Ishikawa (cell line): ENCODE results near the gene FAM149A.

Experiments used
- CEBPB ChIP-seq: IDR thresholded peaks from 2 replicates; pipeline ENCODE4 v1.6.1; 2012
- CREB1 ChIP-seq: IDR thresholded peaks from 2 replicates; pipeline ENCODE4 v1.6.1; 2012; ENCODE audit warnings: low read depth
- EGR1 ChIP-seq: IDR thresholded peaks from 2 replicates; pipeline ENCODE4 v1.6.1; 2012
- EP300 ChIP-seq: IDR thresholded peaks from 2 replicates; pipeline ENCODE4 v1.6.1; 2012; ENCODE audit warnings: borderline replicate concordance
- FOXM1 ChIP-seq: IDR thresholded peaks from 2 replicates; pipeline ENCODE4 v1.6.1; 2012; ENCODE audit warnings: low read depth, borderline replicate concordance
- MAX ChIP-seq: IDR thresholded peaks from 2 replicates; pipeline ENCODE4 v1.6.1; 2012
- NFIC ChIP-seq: IDR thresholded peaks from 2 replicates; pipeline ENCODE4 v1.6.1; 2012
- RAD21 ChIP-seq: IDR thresholded peaks from 2 replicates; pipeline ENCODE4 v1.6.1; 2012; ENCODE audit warnings: low read depth
- REST ChIP-seq: IDR thresholded peaks from 2 replicates; pipeline ENCODE4 v1.6.1; 2012; ENCODE audit warnings: low read depth, mild to moderate bottlenecking
- TAF1 ChIP-seq: IDR thresholded peaks from 2 replicates; pipeline ENCODE4 v1.6.1; 2012; ENCODE audit warnings: low read depth, mild to moderate bottlenecking
- TCF12 ChIP-seq: IDR thresholded peaks from 2 replicates; pipeline ENCODE4 v1.6.1; 2012; ENCODE audit warnings: low read depth
- TEAD4 ChIP-seq: IDR thresholded peaks from 2 replicates; pipeline ENCODE4 v1.6.1; 2012
- USF1 ChIP-seq: IDR thresholded peaks from 2 replicates; pipeline ENCODE4 v1.6.1; 2012
- YY1 ChIP-seq: IDR thresholded peaks from 2 replicates; pipeline ENCODE4 v1.6.1; 2012; ENCODE audit warnings: low read depth
- ZBTB7A ChIP-seq: IDR thresholded peaks from 2 replicates; pipeline ENCODE4 v1.6.1; 2012; ENCODE audit warnings: low read depth

Gene FAM149A

GRCh38 chr4:186200516-186200915 lies 96.0 kb downstream of the FAM149A start:
- TF ChIP-seq EP300 (no peak), ZBTB7A (no peak), EGR1 (no peak), NFIC (no peak), YY1 (no peak), USF1 (no peak), FOXM1 (no peak), TEAD4 (no peak), TCF12 (no peak), TAF1 (no peak), CEBPB (no peak), CREB1 (no peak), REST (no peak), MAX (no peak), RAD21 (no peak)

GRCh38 chr4:186201010-186201409 lies 96.5 kb downstream of the FAM149A start:
- TF ChIP-seq TCF12 (no peak), ZBTB7A (no peak), REST (no peak), FOXM1 (no peak), TEAD4 (no peak), CREB1 (no peak)

GRCh38 chr4:186201535-186202230 lies 97.2 kb downstream of the FAM149A start:
- no peak for TF ChIP-seq YY1
- no peak for TF ChIP-seq NFIC
- no peak for TF ChIP-seq REST
- TF ChIP-seq USF1, result no peak
- TF ChIP-seq EP300, result no peak
- TF ChIP-seq FOXM1, result no peak
- no peak for TF ChIP-seq RAD21
- TF ChIP-seq CEBPB, result no peak
- TF ChIP-seq EGR1, result no peak
- TF ChIP-seq TAF1, result no peak
- no peak for TF ChIP-seq TCF12
- TF ChIP-seq ZBTB7A, result no peak
- TF ChIP-seq CREB1, result no peak
- TF ChIP-seq MAX, result no peak
- no peak for TF ChIP-seq TEAD4

- TF ChIP-seq EP300 (no peak), RAD21 (no peak), CEBPB (no peak)
Observed at GRCh38 chr4:186202490-186203140, 98.1 kb downstream of the FAM149A start.
